NCI-H187 treated with DMSO at 0.1 percent for 48 hours (cell line): ENCODE results near the gene HES2.
"Not testable (repeated sequence)": the region's sequence is repeated elsewhere in the genome, so short reads cannot be mapped to it uniquely, and the experiment has no call there.

Experiments
- DNase-seq: peaks from one replicate; lab custom pipeline; 2025; lab: John Stamatoyannopoulos, UW

HES2 gene

GRCh38 chr1:6454856-6455751 is 35.4 kb upstream of the HES2 start:
- no peak for DNase-seq

DNA sequence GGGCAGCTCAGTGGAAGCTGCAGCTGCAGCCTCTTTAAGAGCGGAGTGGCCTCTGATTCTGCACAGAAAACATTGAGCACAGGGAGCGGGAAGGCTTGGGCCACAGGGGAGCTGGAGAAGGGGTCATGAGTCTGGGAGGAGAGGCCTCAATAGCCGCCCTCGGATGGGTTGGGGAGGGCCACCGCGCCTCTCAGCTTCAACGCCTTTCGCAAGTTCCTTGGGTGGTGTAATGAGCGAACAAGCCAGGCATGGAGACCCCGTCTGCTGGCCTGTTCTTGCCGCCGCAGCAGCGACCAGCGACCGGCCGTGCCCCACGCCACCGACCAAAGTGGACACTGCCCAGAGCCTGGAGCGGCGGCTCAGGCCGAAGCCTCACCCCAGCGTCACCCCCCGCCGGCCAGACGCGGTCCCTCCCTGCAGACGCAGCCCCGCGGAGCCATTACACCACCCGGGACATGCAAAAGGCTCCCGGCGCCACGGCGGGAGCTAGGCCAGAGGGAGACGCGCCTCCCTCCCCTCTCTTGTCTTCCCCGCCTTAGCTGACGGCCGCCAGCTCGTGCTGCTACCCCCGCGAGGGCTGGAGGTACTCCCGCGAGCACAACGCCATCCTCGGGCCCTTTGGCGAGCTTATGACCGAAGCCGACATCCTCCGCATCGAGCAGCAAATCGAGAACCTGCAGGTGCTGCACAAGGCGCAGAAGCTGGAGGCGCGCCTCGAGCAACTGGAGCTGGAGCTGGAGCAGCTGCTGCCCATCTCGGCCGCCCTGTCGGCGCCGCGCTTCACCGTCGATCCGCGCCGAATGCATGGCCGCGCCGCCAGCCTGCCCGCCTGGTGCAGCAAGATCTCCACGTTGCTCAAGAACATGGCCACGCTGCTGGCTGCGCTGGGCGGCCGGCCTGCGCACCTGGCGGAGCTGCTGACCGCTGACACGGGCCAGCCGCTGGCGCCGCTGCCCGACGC is 34.5 kb upstream of the HES2 start:
- not testable (repeated sequence) for DNase-seq

DNA sequence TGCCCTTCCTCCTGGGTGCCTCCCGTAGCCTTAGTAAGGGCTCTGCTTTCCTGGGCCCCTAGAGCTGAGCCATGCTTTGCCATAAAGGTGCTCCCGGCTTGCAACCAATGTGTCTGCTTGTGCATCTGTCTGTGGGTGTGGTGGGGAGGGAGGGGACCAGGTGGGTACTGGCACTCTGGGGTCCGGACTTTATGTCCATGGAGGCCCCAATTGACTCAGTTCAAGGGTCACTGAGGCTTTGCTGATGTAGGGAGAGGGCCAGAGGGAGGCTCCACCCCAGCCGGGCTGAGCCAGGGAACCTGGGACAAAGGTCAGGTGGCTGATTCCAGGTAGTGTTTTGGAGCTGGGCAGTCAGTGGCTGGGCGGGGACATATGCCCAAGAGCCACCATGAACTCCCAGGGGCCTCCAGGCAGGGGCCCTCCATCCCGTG is 31.2 kb upstream of the HES2 start:
- no peak for DNase-seq

DNA sequence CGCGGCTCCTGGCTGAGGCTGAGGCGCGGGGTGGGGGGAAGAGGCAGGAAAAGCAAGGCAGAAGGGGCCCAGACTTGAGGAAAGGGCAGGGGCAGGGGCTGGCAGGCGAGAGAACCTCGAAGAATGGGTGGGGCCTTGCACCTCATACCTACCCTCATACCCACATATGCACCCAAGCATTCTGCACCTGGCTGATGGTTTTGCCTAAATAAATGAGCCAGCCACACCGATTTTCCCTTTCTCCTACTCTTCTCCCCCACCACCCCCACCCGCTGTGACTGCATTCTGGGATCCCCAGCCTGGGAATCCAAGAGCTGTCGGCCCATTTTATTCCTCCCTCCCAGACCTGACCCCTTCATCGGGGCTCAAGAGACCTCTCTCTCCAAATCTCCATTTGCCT is 30.8 kb upstream of the HES2 start:
- DNase-seq: not testable (repeated sequence)

DNA sequence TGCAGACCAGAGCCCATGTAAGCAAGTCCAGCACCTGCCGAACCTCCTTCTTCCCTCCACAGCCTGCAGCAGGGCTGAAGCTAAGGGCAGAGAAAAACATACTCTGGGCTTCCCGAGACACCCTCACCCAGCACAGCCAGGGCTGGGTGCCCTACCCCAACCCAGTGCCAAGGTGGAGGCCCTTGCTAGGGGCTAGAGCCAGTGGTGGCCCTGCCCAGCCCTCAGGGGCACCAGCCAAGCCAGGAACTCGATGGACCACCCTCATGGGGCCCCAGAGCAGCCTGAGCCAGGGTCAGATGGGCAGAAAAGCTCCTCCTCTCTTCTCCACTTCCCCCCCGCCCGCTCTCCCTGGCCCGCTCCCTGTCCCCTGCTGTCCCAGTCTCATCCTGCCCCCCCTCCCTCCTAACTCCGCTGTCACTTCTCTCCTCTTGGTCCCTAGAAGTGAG is 30.3 kb upstream of the HES2 start:
- no peak for DNase-seq

- DNase-seq: no peak
Observed at GRCh38 chr1:6448749-6449631, 29.3 kb upstream of the HES2 start.

DNA sequence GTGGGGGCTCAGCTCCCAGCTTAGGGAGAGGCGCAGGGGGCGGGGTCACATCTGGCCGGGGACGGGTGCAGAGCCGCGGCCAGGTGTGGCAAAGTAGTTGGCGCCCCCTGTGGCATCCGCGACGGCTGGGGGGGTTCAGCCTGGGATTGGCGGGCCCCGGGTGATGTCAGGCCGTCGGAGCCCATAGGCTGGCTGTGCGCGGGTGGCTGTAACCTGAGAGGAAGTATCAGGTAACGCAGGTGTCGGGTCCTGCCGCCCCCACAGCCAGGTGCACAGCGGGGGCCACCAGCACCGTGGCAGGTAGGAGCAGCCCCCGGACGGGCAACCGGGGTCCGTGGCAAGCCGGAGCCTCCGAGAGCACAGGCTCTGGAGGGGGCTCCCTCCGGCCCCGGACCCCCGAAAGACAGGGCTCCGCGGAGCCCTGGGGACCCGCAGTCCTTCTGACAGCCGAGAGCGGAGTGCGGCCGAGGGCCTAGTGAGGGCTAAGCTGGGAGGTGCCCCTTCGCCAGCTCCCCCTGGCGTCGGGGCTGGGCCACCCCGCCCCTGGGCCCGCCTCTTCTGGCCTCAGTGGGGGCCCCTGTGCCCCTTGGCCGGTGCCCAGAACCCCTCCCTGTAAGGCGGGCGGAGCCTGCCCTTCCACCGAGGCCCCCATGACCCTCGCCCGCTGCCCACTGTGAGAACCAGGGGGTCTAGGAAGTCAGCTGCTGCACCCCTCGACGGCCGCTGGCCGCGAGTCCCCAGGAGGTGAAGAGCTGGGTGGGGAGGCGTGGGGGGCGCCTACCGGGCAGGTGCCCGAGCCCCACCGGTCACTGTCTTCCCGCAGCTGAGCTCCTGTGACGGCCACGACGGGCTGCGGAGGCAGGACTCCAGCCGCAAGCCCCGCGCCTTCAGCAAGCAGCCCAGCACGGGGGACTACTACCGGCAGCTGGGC is 28.4 kb upstream of the HES2 start:
- no peak for DNase-seq

- DNase-seq: no peak
Observed at GRCh38 chr1:6447016-6447817, 27.5 kb upstream of the HES2 start.

GRCh38 chr1:6446665-6447015 is 26.9 kb upstream of the HES2 start:
- DNase-seq: no peak

- not testable (repeated sequence) for DNase-seq
Observed at GRCh38 chr1:6445929-6446328, 26.2 kb upstream of the HES2 start.

DNA sequence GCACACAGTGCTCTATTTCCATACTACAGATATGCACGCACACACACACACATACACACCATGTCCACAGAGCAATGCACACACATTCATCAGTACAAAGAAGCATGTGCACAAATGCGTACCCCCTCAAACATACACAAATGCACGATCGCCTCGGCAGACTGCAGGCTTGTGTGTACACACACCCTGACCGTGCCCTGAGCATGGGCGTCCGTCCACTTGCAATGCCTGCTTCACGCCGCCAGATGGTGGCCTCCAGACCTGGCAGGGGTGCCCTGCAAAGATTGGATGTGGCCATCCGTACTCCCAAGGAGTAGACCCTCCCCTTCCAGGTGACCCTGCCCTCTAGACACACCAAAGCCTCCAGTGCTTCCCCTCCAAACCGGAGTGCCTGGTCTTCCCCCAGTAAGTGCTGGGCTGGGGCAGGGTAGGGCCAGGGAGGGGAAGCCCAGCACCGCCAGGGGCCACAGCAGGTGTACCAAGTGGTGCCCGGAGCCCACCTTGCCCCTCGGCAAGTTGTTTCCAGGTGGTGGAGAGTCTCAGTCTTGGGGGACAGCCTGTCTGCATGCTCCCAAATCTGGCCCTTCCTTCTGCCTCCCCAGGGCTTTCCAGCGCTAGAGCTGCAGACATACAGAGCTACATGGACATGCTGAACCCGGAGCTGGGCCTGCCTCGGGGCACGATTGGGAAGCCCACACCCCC is 25.5 kb upstream of the HES2 start:
- DNase-seq: no peak

GRCh38 chr1:6444377-6444776 is 24.7 kb upstream of the HES2 start:
- DNase-seq: no peak

DNA sequence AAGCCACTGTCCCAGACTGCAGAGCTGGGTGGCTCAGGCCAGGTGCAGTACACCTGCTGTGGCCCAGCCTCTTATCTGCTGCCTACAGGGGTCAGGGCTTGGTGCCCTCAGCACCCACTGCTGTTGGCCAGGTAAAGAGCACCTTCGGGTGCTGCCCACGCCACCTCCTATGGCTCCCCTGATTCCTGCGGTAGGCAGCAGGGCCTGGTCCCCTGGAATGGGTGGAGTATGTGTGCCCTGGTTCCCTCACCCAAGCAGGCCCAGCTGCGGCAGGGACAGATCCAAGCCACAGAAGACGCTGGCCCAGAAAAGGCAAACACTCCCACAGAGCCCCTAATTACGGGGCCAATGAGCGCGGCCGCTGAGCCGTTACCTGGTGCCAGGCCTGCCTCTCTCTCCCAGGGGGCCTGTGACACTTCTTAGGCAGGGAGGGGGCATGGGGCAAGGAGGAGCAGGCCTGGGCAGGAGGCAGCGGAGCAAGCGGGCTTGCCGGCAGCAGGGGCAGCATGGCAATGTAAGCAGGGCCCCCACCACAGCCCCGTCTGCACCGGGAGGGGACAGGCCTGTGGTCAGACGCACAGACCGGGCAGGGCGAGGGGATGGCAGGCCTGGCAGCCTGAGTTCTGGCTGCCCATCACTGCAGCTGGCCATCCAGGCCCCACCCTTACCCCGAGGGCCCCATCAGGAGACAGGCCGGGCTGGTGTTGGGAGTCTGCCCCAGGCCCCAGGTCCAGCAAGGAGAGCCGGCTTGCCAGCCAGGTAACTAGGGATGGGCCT is 23.8 kb upstream of the HES2 start:
- no peak for DNase-seq

GRCh38 chr1:6441586-6441985 is 21.9 kb upstream of the HES2 start:
- DNase-seq: no peak

DNA sequence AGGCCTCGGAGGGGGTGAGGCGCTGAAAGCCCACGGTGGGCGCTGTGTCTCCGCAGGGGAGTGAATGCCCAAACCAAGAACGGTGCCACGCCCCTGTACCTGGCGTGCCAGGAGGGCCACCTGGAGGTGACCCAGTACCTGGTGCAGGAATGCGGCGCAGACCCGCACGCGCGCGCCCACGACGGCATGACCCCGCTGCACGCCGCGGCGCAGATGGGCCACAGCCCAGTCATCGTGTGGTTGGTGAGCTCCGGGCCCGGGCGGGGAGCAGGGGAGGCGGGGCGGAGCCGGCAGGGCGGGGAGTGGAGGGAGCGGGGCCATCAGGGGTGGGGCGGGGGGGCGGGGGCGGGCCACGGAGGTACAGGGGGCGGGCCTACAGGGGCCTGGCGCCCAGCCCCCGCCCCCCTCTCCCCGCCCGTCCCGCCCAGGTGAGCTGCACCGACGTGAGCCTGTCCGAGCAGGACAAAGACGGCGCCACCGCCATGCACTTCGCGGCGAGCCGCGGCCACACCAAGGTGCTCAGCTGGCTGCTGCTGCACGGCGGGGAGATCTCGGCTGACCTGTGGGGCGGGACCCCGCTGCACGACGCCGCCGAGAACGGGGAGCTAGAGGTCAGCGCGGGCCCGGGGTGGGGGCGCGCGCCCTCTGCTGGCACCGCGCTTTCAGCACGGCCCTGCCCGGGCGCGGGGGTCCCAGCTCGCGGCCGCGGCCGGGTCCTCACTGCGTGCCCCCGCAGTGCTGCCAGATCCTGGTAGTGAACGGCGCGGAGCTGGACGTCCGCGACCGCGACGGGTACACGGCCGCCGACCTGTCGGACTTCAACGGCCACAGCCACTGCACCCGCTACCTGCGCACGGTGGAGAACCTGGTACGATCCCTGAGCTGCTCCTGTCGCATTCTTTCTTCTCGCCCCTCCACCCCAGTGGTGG is 20.7 kb upstream of the HES2 start:
- no peak for DNase-seq

DNA sequence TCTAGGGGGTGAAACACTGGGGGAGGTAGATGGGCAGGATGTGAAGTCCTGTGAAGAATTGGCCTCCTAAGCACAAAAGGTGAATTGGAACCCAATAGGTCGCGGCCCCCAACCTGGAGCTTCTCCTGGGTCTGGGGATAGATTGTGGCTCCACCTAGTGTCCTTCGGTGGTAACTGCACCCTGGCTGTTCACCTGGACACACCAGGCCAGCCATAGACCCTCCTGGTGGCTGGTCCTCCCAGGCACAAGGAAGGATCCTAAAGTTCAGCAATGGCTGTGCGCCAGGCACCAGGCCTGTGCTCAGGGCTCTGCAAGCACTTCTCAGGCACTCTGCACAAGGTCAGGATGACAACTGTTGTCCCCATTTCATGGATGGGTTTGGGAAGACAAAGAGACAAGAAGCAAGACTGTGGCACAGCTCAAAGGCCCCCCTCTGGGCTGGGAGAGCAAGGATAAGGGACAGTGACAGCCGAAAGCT is 18.4 kb upstream of the HES2 start:
- peak; percentile 54 for DNase-seq
